GM12865 (cell line): ENCODE results near the gene CD300LF.

Source experiments
- DNase-seq: peaks from one replicate; pipeline ENCODE4 v3.0.0; 2010; ENCODE audit warnings: low read depth
- H3K4me3 ChIP-seq: 2 replicates; pipeline ENCODE4 v1.5.1; 2011; ENCODE audit warnings: mild to moderate bottlenecking, low read depth, low read length, control low read depth
- TF ChIP-seq, protein P1 (sequence below): IDR thresholded peaks from 2 replicates; pipeline ENCODE4 v1.5.1; 2011; ENCODE audit warnings: low read length, control low read depth, low read depth, inconsistent platforms; ENCODE audit not compliant: insufficient read depth; ENCODE audit errors: missing control alignments

The CD300LF gene

DNA sequence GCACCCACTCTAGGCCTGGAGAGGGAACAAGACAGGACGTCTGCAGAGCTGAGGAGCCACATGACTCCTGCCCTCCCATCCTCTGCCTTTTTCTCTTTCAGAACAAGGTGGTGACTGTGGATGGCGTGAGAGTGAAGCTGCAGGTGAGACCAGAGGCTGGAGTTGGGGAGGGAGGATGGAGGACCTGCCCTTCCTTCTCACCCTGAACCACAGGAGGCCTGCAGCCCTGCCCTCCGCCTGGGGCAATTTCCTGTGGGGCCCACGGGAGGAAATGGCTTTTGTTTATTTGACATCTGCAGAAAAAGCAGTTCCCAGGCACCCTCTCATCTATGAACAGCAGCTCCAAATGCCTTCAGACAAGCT lies 29.4 kb upstream of the CD300LF start:
- DNase-seq: peak; percentile 90
- no peak overlapping the region for H3K4me3 ChIP-seq
- TF ChIP-seq, protein P1, sequence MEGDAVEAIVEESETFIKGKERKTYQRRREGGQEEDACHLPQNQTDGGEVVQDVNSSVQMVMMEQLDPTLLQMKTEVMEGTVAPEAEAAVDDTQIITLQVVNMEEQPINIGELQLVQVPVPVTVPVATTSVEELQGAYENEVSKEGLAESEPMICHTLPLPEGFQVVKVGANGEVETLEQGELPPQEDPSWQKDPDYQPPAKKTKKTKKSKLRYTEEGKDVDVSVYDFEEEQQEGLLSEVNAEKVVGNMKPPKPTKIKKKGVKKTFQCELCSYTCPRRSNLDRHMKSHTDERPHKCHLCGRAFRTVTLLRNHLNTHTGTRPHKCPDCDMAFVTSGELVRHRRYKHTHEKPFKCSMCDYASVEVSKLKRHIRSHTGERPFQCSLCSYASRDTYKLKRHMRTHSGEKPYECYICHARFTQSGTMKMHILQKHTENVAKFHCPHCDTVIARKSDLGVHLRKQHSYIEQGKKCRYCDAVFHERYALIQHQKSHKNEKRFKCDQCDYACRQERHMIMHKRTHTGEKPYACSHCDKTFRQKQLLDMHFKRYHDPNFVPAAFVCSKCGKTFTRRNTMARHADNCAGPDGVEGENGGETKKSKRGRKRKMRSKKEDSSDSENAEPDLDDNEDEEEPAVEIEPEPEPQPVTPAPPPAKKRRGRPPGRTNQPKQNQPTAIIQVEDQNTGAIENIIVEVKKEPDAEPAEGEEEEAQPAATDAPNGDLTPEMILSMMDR: no peak

DNA sequence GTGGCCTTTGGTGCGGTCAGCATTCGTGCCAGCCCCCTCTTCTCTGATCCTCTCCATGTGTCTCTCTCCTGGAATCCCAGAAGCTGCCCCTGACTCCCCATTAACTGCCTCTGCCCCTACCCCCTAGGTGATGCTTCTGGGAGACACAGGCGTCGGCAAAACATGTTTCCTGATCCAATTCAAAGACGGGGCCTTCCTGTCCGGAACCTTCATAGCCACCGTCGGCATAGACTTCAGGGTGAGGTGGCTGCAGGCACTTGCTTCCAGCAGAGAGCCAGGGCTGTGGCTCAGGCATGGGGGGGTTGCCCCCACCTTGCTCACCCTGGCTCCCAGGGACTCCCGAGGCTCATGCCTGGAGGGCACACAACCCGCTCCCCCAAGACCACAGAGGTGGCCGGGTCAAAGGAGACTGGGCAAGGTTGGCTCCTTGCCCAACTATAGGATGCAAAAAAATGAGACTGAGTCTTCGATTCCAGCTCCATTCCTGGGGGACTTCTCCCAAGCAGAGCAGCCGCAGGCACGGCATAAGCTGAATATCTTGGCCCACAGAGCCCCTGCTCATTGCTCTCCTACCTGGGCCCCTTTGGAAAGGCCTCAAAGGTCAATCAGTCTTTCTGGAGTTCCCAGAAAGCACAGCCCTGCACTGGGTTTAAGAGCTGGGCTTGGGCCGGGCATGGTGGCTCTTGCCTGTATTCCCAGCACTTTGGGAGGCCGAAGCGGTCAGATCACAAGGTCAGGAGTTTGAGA lies 28.1 kb upstream of the CD300LF start:
- H3K4me3 ChIP-seq: no peak overlapping the region
- DNase-seq: no peak
- TF ChIP-seq, protein P1: no peak

GRCh38 chr17:74740173-74740572 lies 27.4 kb upstream of the CD300LF start:
- H3K4me3 ChIP-seq: no peak overlapping the region
- TF ChIP-seq, protein P1: no peak
- no peak for DNase-seq

- no peak for DNase-seq
Measured at GRCh38 chr17:74739227-74739831, 26.6 kb upstream of the CD300LF start.

DNA sequence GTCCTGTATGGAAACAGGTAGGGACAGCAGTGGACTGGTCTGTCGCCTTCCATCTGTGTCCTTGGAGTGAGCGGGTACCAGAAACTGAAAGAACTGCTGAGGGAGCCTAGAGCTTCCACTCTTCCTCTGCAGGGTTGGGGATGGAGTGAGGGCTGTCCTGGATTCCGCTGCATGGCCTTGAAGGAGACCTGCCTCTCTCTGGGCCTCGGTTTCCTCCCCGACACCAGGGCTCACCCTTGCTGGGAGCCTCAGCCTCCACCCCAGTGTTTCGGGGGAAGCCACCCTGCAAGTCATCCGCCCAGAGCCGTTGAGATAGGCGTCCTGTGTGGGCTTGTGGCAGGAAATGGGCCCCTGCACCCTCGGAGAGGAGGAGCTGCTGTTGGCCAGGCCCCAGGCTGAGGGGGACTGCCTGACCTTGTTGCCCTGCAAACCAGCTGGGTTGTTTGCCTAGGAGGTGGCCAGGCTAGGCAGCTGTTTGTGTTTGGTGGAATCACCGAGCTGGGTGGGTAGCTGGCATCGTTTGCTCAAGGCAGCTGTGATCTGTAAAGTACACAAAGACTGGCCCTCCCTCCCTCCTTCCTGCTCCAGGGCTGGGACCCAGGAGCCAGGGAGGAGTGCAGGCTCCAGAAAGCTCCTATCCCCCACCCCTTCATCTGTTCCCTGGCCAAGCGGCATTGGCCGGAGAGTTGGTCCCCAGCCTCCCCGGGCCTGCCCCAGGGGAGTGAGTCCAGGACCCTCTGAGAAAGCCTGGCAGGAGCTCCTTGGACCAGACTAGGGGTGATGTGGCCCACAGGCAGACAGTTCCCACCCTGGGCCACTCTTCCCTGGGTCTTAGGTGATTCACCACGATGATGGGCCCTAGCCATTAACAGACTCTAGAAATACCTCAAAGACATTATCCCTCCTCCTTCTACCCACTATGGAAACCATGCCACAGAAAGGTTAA lies 25.6 kb upstream of the CD300LF start:
- peak; percentile 91 for DNase-seq
- H3K4me3 ChIP-seq: peak overlapping the region; percentile 43
- TF ChIP-seq, protein P1: no peak

More at GRCh38 chr17:74739227-74739831, 26.6 kb upstream of the CD300LF start:
- no peak overlapping the region for H3K4me3 ChIP-seq
- TF ChIP-seq, protein P1: no peak

DNA sequence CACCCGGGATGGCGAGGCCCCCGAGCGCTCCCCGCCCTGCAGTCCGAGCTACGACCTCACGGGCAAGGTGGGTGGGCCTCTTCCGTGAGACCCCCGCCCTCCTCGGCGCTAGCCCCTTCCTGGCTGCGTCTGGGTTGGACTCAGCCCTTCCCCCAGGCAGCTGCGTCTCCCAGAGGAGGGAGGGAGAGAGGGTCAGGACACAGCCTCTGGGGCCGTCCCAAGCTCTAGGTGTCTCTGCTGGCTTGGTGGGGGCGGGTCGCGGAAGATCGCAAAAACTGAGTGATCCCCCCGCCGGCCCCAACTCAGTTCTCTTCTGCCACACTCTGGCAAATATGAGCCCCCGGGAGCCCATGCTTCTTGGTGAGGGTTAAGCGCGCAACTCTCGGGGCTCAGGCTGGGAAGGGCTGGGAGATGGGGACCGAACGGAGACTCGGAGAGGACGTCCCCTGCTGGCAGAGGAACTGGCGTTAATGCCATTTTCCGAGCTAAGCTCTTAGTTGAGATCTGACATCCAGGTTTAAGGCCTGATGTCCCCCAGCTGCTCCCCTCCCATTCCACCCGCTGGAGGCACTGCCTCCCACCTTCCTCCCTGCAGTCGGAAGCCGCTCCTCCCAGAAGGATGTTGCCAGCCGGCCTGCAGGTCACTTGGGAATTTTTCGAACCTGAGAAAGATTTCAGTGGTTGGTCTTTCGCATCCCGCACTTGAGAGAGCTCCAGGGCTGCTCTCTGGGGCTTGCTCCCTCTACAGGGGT lies 24.8 kb upstream of the CD300LF start:
- TF ChIP-seq, protein P1: peak; percentile 65
- DNase-seq: peak; percentile 56
- peak overlapping the region; percentile 43 for H3K4me3 ChIP-seq
